Mesenchymal stem cell (in vitro differentiated cells and primary cell): Measurements from ENCODE around the gene FOXP1.

Experiments
- DNase-seq: peaks from one replicate; pipeline ENCODE4 v3.0.0-alpha.2; 2013
- H2AFZ ChIP-seq: one replicate; pipeline ENCODE4 v1.6.1; 2013; ENCODE audit warnings: low read depth, mild to moderate bottlenecking, control low read depth, inconsistent platforms, low read length, moderate library complexity
- H2AK5ac ChIP-seq: 2 replicates; pipeline ENCODE4 v1.6.1; 2013; ENCODE audit warnings: low read length, moderate library complexity, mild to moderate bottlenecking, inconsistent platforms; ENCODE audit not compliant: severe bottlenecking
- H2BK120ac ChIP-seq: one replicate; pipeline ENCODE4 v1.6.1; 2013; ENCODE audit warnings: low read depth, mild to moderate bottlenecking, inconsistent platforms, low read length, moderate library complexity
- H2BK12ac ChIP-seq, 2 experiments: one replicate each; pipeline ENCODE4 v1.6.1; 2013; ENCODE audit warnings: inconsistent platforms in 2 of 2, low read length in 2 of 2, mild to moderate bottlenecking in 2 of 2, moderate library complexity in 2 of 2, control low read depth in 1 of 2
- H2BK15ac ChIP-seq: one replicate; pipeline ENCODE4 v1.6.1; 2013; ENCODE audit warnings: mild to moderate bottlenecking, low read depth, inconsistent platforms; ENCODE audit not compliant: poor library complexity, severe bottlenecking
- H2BK5ac ChIP-seq: 2 replicates; pipeline ENCODE4 v1.6.1; 2013; ENCODE audit warnings: low read depth, mild to moderate bottlenecking, low read length, control low read depth, inconsistent platforms; ENCODE audit not compliant: poor library complexity, severe bottlenecking
- H3K14ac ChIP-seq, 2 experiments: one replicate each; pipeline ENCODE4 v1.6.1; 2013; ENCODE audit warnings: inconsistent platforms in 2 of 2, low read length in 2 of 2, control low read depth in 1 of 2, mild to moderate bottlenecking in 1 of 2, moderate library complexity in 1 of 2
- H3K18ac ChIP-seq, 2 experiments: one replicate each; pipeline ENCODE4 v1.6.1; 2013; ENCODE audit warnings: inconsistent platforms in 2 of 2, low read length in 2 of 2, control low read depth in 1 of 2, low read depth in 1 of 2, mild to moderate bottlenecking in 1 of 2
- H3K23ac ChIP-seq, 2 experiments: one replicate each; pipeline ENCODE4 v1.6.1; 2013; ENCODE audit warnings: inconsistent platforms in 2 of 2, low read length in 2 of 2, mild to moderate bottlenecking in 2 of 2, moderate library complexity in 2 of 2, control low read depth in 1 of 2
- H3K27ac ChIP-seq: 2 replicates; pipeline ENCODE4 v1.5.1; 2013; ENCODE audit warnings: mild to moderate bottlenecking, moderate library complexity, low read length, control low read depth, inconsistent platforms; ENCODE audit not compliant: poor library complexity, severe bottlenecking
- H3K27me3 ChIP-seq, 2 experiments: 2 replicates each; pipeline versions ENCODE4 v1.6.1 to v1.7.0; 2013; ENCODE audit warnings: low read length in 2 of 2, mild to moderate bottlenecking in 2 of 2, moderate library complexity in 2 of 2, control low read depth in 1 of 2, inconsistent platforms in 1 of 2; ENCODE audit not compliant: control insufficient read depth in 1 of 2, insufficient read depth in 1 of 2
- H3K36me3 ChIP-seq, 2 experiments: 2 replicates each; pipeline versions ENCODE4 v1.6.1 to v1.7.0; 2013; ENCODE audit warnings: low read length in 2 of 2, control low read depth in 1 of 2, inconsistent platforms in 1 of 2, low read depth in 1 of 2, mild to moderate bottlenecking in 1 of 2; ENCODE audit not compliant: insufficient read depth in 2 of 2, control insufficient read depth in 1 of 2
- H3K4ac ChIP-seq, 2 experiments: one replicate each; pipeline ENCODE4 v1.6.1; 2013; ENCODE audit warnings: inconsistent platforms in 2 of 2, low read length in 2 of 2, mild to moderate bottlenecking in 2 of 2, moderate library complexity in 2 of 2, control low read depth in 1 of 2, low read depth in 1 of 2
- H3K4me1 ChIP-seq: 2 replicates; pipeline ENCODE4 v1.6.1; 2013; ENCODE audit warnings: low read depth, low read length, control low read depth; ENCODE audit not compliant: control insufficient read depth, insufficient read depth
- H3K4me2 ChIP-seq: 2 replicates; pipeline ENCODE4 v1.6.1; 2013; ENCODE audit warnings: low read length, mild to moderate bottlenecking, inconsistent platforms; ENCODE audit not compliant: poor library complexity, severe bottlenecking
- H3K4me3 ChIP-seq, 2 experiments: 2 replicates each; pipeline versions ENCODE4 v1.5.1 to v1.7.0; 2013; ENCODE audit warnings: low read length in 2 of 2, mild to moderate bottlenecking in 2 of 2, control low read depth in 1 of 2, low read depth in 1 of 2; ENCODE audit not compliant: insufficient read depth in 1 of 2
- H3K79me1 ChIP-seq: replicated peaks from 2 replicates; pipeline ENCODE4 v1.6.1; 2013; ENCODE audit warnings: mild to moderate bottlenecking, control low read depth, low read length, inconsistent platforms; ENCODE audit not compliant: poor library complexity, severe bottlenecking
- H3K9ac ChIP-seq: 2 replicates; pipeline ENCODE4 v1.7.0; 2013; ENCODE audit warnings: mild to moderate bottlenecking, low read length, moderate library complexity
- H3K9me3 ChIP-seq: 2 replicates; pipeline ENCODE4 v1.7.0; 2013; ENCODE audit warnings: mild to moderate bottlenecking, low read length; ENCODE audit not compliant: control insufficient read depth
- H4K8ac ChIP-seq: one replicate; pipeline ENCODE4 v1.6.1; 2013; ENCODE audit warnings: inconsistent platforms, mild to moderate bottlenecking, low read length, moderate library complexity
- H4K91ac ChIP-seq: one replicate; pipeline ENCODE4 v1.6.1; 2013; ENCODE audit warnings: mild to moderate bottlenecking, low read length, inconsistent platforms
- WGBS: methylation state at CpG from one replicate; pipeline ENCODE4 v1.1.7; 2013; ENCODE audit warnings: mixed read lengths; 5-methylcytosine and 5-hydroxymethylcytosine counted together

Gene FOXP1

GRCh38 chr3:71402911-71403310 lies 180.6 kb downstream of the FOXP1 start:
- Histone ChIP-seq H2BK120ac (no peak overlapping the region), H2BK15ac (no peak overlapping the region), H4K8ac (no peak overlapping the region), H2BK12ac (no peak overlapping the region), H3K18ac (no peak overlapping the region), H2AFZ (no peak overlapping the region), H2BK5ac (no peak overlapping the region), H3K79me1 (peaks cover 35% of the 10 kb centered on the region), H3K4me1 (peaks cover 6% of the 10 kb centered on the region), H3K14ac (no peak overlapping the region), H3K27me3 (no peaks in the 10 kb centered on the region), H2AK5ac (no peak overlapping the region), H3K9me3 (no peaks in the 10 kb centered on the region), H3K4me3 (no peak overlapping the region), H3K23ac (no peak overlapping the region), H4K91ac (no peak overlapping the region), H3K4me2 (no peak overlapping the region), H3K36me3 (peaks cover 0 to 4% of the 10 kb centered on the region in 2 experiments), H3K27ac (no peak overlapping the region), H3K9ac (no peak overlapping the region), H3K4ac (no peak overlapping the region)
- DNase-seq = no peak
- 90% methylated on average over 1 of the region's 2 CpGs for WGBS

- H3K14ac ChIP-seq = no peak overlapping the region
- WGBS = 100% methylated on average over 1 of the region's 4 CpGs
- DNase-seq = no peak
- H2BK15ac ChIP-seq = no peak overlapping the region
- H2AFZ ChIP-seq = no peak overlapping the region
- H3K9me3 ChIP-seq = no peaks in the 10 kb centered on the region
- no peak overlapping the region for H3K4me2 ChIP-seq
- no peaks in the 10 kb centered on the region for H3K27me3 ChIP-seq
- no peak overlapping the region for H4K8ac ChIP-seq
- no peak overlapping the region for H2BK5ac ChIP-seq
- peaks cover 0 to 4% of the 10 kb centered on the region in 2 experiments for H3K36me3 ChIP-seq
- H2AK5ac ChIP-seq = no peak overlapping the region
- H4K91ac ChIP-seq = no peak overlapping the region
- no peak overlapping the region for H3K4me3 ChIP-seq
- no peak overlapping the region for H3K4ac ChIP-seq
- no peak overlapping the region for H2BK120ac ChIP-seq
- H2BK12ac ChIP-seq = no peak overlapping the region
- H3K79me1 ChIP-seq = peaks cover 33% of the 10 kb centered on the region
- H3K4me1 ChIP-seq = peaks cover 6% of the 10 kb centered on the region
- no peak overlapping the region for H3K9ac ChIP-seq
- no peak overlapping the region for H3K23ac ChIP-seq
- H3K27ac ChIP-seq = no peak overlapping the region
- no peak overlapping the region for H3K18ac ChIP-seq
Observed at GRCh38 chr3:71402280-71402679, 181.2 kb downstream of the FOXP1 start.

GRCh38 chr3:71401695-71402231 lies 181.8 kb downstream of the FOXP1 start:
- WGBS = 89% methylated on average over 12 of the region's 12 CpGs
- H2BK15ac ChIP-seq = no peak overlapping the region
- H3K36me3 ChIP-seq = peaks cover 0 to 4% of the 10 kb centered on the region in 2 experiments
- H3K4ac ChIP-seq = no peak overlapping the region
- H3K9ac ChIP-seq = no peak overlapping the region
- H2BK120ac ChIP-seq = no peak overlapping the region
- no peak overlapping the region for H3K4me2 ChIP-seq
- no peak overlapping the region for H3K23ac ChIP-seq
- peaks cover 6% of the 10 kb centered on the region for H3K4me1 ChIP-seq
- peaks cover 33% of the 10 kb centered on the region for H3K79me1 ChIP-seq
- H3K9me3 ChIP-seq = no peaks in the 10 kb centered on the region
- no peak overlapping the region for H3K14ac ChIP-seq
- no peak overlapping the region for H2BK12ac ChIP-seq
- no peak overlapping the region for H3K4me3 ChIP-seq
- no peak overlapping the region for H4K8ac ChIP-seq
- no peak for DNase-seq
- no peak overlapping the region for H3K27ac ChIP-seq
- H2AK5ac ChIP-seq = peak overlapping the region; percentile 21
- H2AFZ ChIP-seq = no peak overlapping the region
- no peak overlapping the region for H3K18ac ChIP-seq
- no peak overlapping the region for H2BK5ac ChIP-seq
- H4K91ac ChIP-seq = peak overlapping the region; percentile 27
- H3K27me3 ChIP-seq = no peaks in the 10 kb centered on the region

GRCh38 chr3:71400986-71401451 lies 182.5 kb downstream of the FOXP1 start:
- no peak overlapping the region for H2AFZ ChIP-seq
- H3K36me3 ChIP-seq = peaks cover 0 to 4% of the 10 kb centered on the region in 2 experiments
- H2BK120ac ChIP-seq = no peak overlapping the region
- no peak overlapping the region for H3K4me2 ChIP-seq
- peaks cover 6% of the 10 kb centered on the region for H3K4me1 ChIP-seq
- H2AK5ac ChIP-seq = no peak overlapping the region
- no peak overlapping the region for H3K14ac ChIP-seq
- H3K9me3 ChIP-seq = no peaks in the 10 kb centered on the region
- H4K91ac ChIP-seq = no peak overlapping the region
- no peak for DNase-seq
- H3K27me3 ChIP-seq = no peaks in the 10 kb centered on the region
- H2BK5ac ChIP-seq = no peak overlapping the region
- no peak overlapping the region for H3K4me3 ChIP-seq
- no peak overlapping the region for H2BK15ac ChIP-seq
- H3K79me1 ChIP-seq = peaks cover 37% of the 10 kb centered on the region
- no peak overlapping the region for H4K8ac ChIP-seq
- H3K9ac ChIP-seq = no peak overlapping the region
- 69% methylated on average over 5 of the region's 6 CpGs for WGBS
- H3K27ac ChIP-seq = no peak overlapping the region
- H3K23ac ChIP-seq = no peak overlapping the region
- no peak overlapping the region for H2BK12ac ChIP-seq
- H3K4ac ChIP-seq = no peak overlapping the region
- no peak overlapping the region for H3K18ac ChIP-seq
